Left lung (tissue), 10 donors: ENCODE measurements around the gene CACNA1C. TPM values are rescaled to one million over a fixed set of nuclear protein-coding genes. Genes with fewer than 3 reads are reported as not detected.

Experiments
- ATAC-seq: fragments of 200-7000 bp; cut with Tn5 transposase; one replicate; pipeline ENCODE4 v1.9.1; 2020; ENCODE audit warnings: moderate library complexity
- DNase-seq, 4 donors: peaks; one replicate each; pipeline ENCODE4 v3.0.0-alpha.2; 2013 to 2020
- H3K27ac ChIP-seq, 2 donors: fragments of 200-600 bp; sonication (generic) in 1 of 2; one replicate each; pipeline versions ENCODE4 v1.5.0 to v1.8.0; 2020 to 2021
- H3K27me3 ChIP-seq, 2 donors: fragments of 200-600 bp; sonication (generic) in 1 of 2; one replicate each; pipeline versions ENCODE4 v1.5.0 to v1.8.0; 2020 to 2021
- H3K36me3 ChIP-seq, 2 donors: fragments of 200-600 bp; sonication (generic) in 1 of 2; one replicate each; pipeline versions ENCODE4 v1.5.0 to v1.8.0; 2020 to 2021
- H3K4me1 ChIP-seq, 2 donors: fragments of 200-600 bp; one replicate each; pipeline ENCODE4 v1.8.0; 2021
- H3K4me3 ChIP-seq, 2 donors: fragments of 200-600 bp; sonication (generic) in 1 of 2; one replicate each; pipeline versions ENCODE4 v1.5.0 to v1.8.0; 2020 to 2021; ENCODE audit warnings: mild to moderate bottlenecking in 1 of 2
- H3K9me3 ChIP-seq, 2 donors: fragments of 200-600 bp; sonication (generic) in 1 of 2; one replicate each; pipeline versions ENCODE4 v1.5.0 to v1.8.0; 2020 to 2021
- intact Hi-C, 2 donors: fragments of 100-400 bp; cut with DNase I; formaldehyde crosslinking; loops; one replicate each; pipeline versions ENCODE4 v1.11.2 to v1.14.2; 2022
- polyA plus RNA-seq, 6 donors: library from polyadenylated mRNA; unstranded; fragments of 120-200 nt; gene quantifications; one replicate each; pipeline ENCODE4 v1.2.1, GENCODE V29; 2013; ENCODE audit not compliant: insufficient read length in 6 of 6
- total RNA-seq, 2 donors: library from RNA; stranded (reverse); fragmentation: NEBNext Ultra II Directional; extraction: Animal tissue kit (Norgen Biotek cat#: 25700); gene quantifications; one replicate each; pipeline ENCODE4 v1.2.1, GENCODE V29; 2021
- TF ChIP-seq, protein P1 (sequence below), 2 donors: fragments of 200-600 bp; sonication (generic) in 1 of 2; IDR thresholded peaks; one replicate each; pipeline versions ENCODE4 v1.5.0 to v1.8.0; 2021; ENCODE audit warnings: antibody characterized with exemption in 2 of 2
- donor health status: DM: no; HTN: yes; CAD: no.
- donor health status: DM: no; HTN: no; CAD: no.

CACNA1C gene
- total and polyA plus RNA-seq, 8 donors = 11.9 to 21.9 (median 14.2) TPM

- Histone ChIP-seq H3K27me3 (no peaks in the 10 kb centered on the region), H3K36me3 (no peaks in the 10 kb centered on the region), H3K27ac (no peak overlapping the region), H3K4me1 (no peaks in the 10 kb centered on the region), H3K9me3 (no peaks in the 10 kb centered on the region), H3K4me3 (no peak overlapping the region)
- DNase-seq = no peak
- intact Hi-C loops = no loop called here
- no peak for ATAC-seq
- TF ChIP-seq, protein P1, sequence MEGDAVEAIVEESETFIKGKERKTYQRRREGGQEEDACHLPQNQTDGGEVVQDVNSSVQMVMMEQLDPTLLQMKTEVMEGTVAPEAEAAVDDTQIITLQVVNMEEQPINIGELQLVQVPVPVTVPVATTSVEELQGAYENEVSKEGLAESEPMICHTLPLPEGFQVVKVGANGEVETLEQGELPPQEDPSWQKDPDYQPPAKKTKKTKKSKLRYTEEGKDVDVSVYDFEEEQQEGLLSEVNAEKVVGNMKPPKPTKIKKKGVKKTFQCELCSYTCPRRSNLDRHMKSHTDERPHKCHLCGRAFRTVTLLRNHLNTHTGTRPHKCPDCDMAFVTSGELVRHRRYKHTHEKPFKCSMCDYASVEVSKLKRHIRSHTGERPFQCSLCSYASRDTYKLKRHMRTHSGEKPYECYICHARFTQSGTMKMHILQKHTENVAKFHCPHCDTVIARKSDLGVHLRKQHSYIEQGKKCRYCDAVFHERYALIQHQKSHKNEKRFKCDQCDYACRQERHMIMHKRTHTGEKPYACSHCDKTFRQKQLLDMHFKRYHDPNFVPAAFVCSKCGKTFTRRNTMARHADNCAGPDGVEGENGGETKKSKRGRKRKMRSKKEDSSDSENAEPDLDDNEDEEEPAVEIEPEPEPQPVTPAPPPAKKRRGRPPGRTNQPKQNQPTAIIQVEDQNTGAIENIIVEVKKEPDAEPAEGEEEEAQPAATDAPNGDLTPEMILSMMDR (IDR thresholded peaks at IDR 0.05) = no peak
Observed at GRCh38 chr12:2673966-2674810, 621.4 kb downstream of the CACNA1C start.

- intact Hi-C loops = no loop called here
- ATAC-seq = no peak
- TF ChIP-seq, protein P1 (IDR thresholded peaks at IDR 0.05) = no peak
- no peak for DNase-seq
- Histone ChIP-seq H3K36me3 (no peaks in the 10 kb centered on the region), H3K27me3 (no peaks in the 10 kb centered on the region), H3K9me3 (no peaks in the 10 kb centered on the region), H3K4me1 (no peaks in the 10 kb centered on the region), H3K27ac (no peak overlapping the region), H3K4me3 (no peak overlapping the region)
Observed at GRCh38 chr12:2675776-2676175, 623.0 kb downstream of the CACNA1C start.

GRCh38 chr12:2677142-2677880 lies 624.5 kb downstream of the CACNA1C start:
- H3K36me3 ChIP-seq = no peaks in the 10 kb centered on the region
- intact Hi-C loops = no loop called here
- H3K9me3 ChIP-seq = no peaks in the 10 kb centered on the region
- H3K27me3 ChIP-seq = no peaks in the 10 kb centered on the region
- TF ChIP-seq, protein P1 (IDR thresholded peaks at IDR 0.05) = no peak
- DNase-seq = no peak
- H3K27ac ChIP-seq = no peak overlapping the region
- no peak overlapping the region for H3K4me3 ChIP-seq
- H3K4me1 ChIP-seq = no peaks in the 10 kb centered on the region
- no peak for ATAC-seq

DNA sequence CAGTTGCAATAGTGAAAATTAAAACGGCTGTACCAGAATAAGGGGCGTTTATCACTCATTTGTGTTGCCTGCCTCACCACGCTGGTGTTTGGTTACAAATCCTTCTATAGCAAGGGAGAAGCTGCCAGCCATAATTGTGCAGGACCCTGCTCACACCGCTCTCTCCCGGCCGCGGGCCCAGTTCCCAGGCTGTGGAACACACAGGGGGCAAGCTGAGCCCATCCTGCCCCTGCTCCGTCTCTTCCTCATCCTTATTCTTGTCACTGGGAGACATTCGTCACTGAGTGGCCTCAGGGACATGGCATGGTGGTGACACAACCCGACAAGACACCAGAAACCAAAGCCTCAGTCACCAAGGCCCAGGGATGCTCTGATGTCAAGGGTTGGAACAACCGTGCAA lies 625.6 kb downstream of the CACNA1C start:
- TF ChIP-seq, protein P1 (IDR thresholded peaks at IDR 0.05) = no peak
- Histone ChIP-seq H3K4me1 (no peaks in the 10 kb centered on the region), H3K4me3 (no peak overlapping the region), H3K27me3 (peaks cover 0 to 2% of the 10 kb centered on the region in 2 donors), H3K36me3 (no peaks in the 10 kb centered on the region), H3K9me3 (no peaks in the 10 kb centered on the region), H3K27ac (no peak overlapping the region)
- intact Hi-C loops = no loop called here
- no peak for DNase-seq
- ATAC-seq = no peak
